Neural progenitor cell (in vitro differentiated cells): ENCODE data around the gene PDE9A. TPM values are rescaled to one million over a fixed set of nuclear protein-coding genes. Genes with fewer than 3 reads are reported as not detected.

ENCODE experiments used
- DNase-seq: peaks from one replicate; pipeline ENCODE4 v3.0.0-alpha.2; 2016; ENCODE audit warnings: low spot score
- H2AFZ ChIP-seq: fragments of 200-600 bp; sonication (generic); replicated peaks from 2 replicates; pipeline ENCODE4 v1.6.1; 2016; ENCODE audit warnings: antibody characterized with exemption
- H3F3A ChIP-seq: fragments of 200-600 bp; sonication (generic); 2 replicates; pipeline ENCODE4 v1.6.1; 2016; ENCODE audit warnings: antibody characterized with exemption, low read depth
- H3K27ac ChIP-seq: fragments of 200-600 bp; sonication (generic); 2 replicates; pipeline ENCODE4 v1.5.1; 2016; ENCODE audit warnings: mild to moderate bottlenecking
- H3K27me3 ChIP-seq: fragments of 200-600 bp; sonication (generic); 2 replicates; pipeline ENCODE4 v1.6.1; 2016; ENCODE audit warnings: mild to moderate bottlenecking, moderate library complexity
- H3K36me3 ChIP-seq: fragments of 200-600 bp; sonication (generic); 2 replicates; pipeline ENCODE4 v1.5.1; 2016
- H3K4me1 ChIP-seq: fragments of 200-600 bp; sonication (generic); 2 replicates; pipeline ENCODE4 v1.6.1; 2016; ENCODE audit warnings: mixed run types
- H3K4me2 ChIP-seq: fragments of 200-600 bp; sonication (generic); 2 replicates; pipeline ENCODE4 v1.6.1; 2016
- H3K4me3 ChIP-seq: fragments of 200-600 bp; sonication (generic); 2 replicates; pipeline ENCODE4 v1.5.1; 2016
- H3K79me2 ChIP-seq: fragments of 200-600 bp; sonication (generic); 2 replicates; pipeline ENCODE4 v1.6.1; 2016; ENCODE audit warnings: low read depth
- H3K9ac ChIP-seq: fragments of 200-600 bp; sonication (generic); 2 replicates; pipeline ENCODE4 v1.6.1; 2016
- H3K9me3 ChIP-seq: fragments of 200-600 bp; sonication (generic); 2 replicates; pipeline ENCODE4 v1.5.1; 2016; ENCODE audit warnings: low read depth
- H4K20me1 ChIP-seq: fragments of 200-600 bp; sonication (generic); 2 replicates; pipeline ENCODE4 v1.6.1; 2016; ENCODE audit warnings: low read depth
- H3K27ac Mint-ChIP-seq: 3 replicates; pipeline ENCODE4 v1.8.0; 2021; ENCODE audit warnings: mixed read lengths
- H3K27me3 Mint-ChIP-seq: 2 replicates; pipeline ENCODE4 v1.8.0; 2022; ENCODE audit warnings: low read depth, mild to moderate bottlenecking, inconsistent platforms, moderate library complexity, mixed read lengths; ENCODE audit not compliant: insufficient read depth
- H3K36me3 Mint-ChIP-seq: 3 replicates; pipeline ENCODE4 v1.8.0; 2021; ENCODE audit warnings: mixed read lengths
- H3K4me1 Mint-ChIP-seq: 3 replicates; pipeline ENCODE4 v1.8.0; 2021; ENCODE audit warnings: mixed read lengths
- H3K4me3 Mint-ChIP-seq: 3 replicates; pipeline ENCODE4 v1.8.0; 2021; ENCODE audit warnings: mild to moderate bottlenecking, moderate library complexity, mixed read lengths
- H3K9me3 Mint-ChIP-seq: 3 replicates; pipeline ENCODE4 v1.8.0; 2020; ENCODE audit warnings: mixed read lengths
- EZH2 ChIP-seq: fragments of 200-600 bp; sonication (generic); IDR thresholded peaks from 2 replicates; pipeline ENCODE4 v1.6.1; 2017; ENCODE audit warnings: antibody characterized with exemption, mild to moderate bottlenecking, moderate library complexity
- EZH2phosphoT487 ChIP-seq: fragments of 200-600 bp; sonication (generic); IDR thresholded peaks from 2 replicates; pipeline ENCODE4 v1.6.1; 2017; ENCODE audit warnings: antibody characterized with exemption
- total RNA-seq: library from RNA; depleted of rRNA; stranded (reverse); fragments of >200 nt; gene quantifications from 2 replicates; pipeline ENCODE4 v1.2.3, GENCODE V29; 2015; ENCODE audit warnings: low replicate concordance
- TF ChIP-seq, protein P1 (sequence below): fragments of 200-600 bp; sonication (generic); IDR thresholded peaks from 2 replicates; pipeline ENCODE4 v1.5.1; 2017; ENCODE audit warnings: antibody characterized with exemption, mild to moderate bottlenecking

PDE9A gene
- total RNA-seq: 40.2 and 41.0 TPM in 2 replicates

GRCh38 chr21:42653231-42654061, at the start of gene PDE9A:
Gene PDE9A (plus strand): TSS chr21:42653621. CDS start chr21:42653815, 194 bp downstream.
- TF ChIP-seq, protein P1, sequence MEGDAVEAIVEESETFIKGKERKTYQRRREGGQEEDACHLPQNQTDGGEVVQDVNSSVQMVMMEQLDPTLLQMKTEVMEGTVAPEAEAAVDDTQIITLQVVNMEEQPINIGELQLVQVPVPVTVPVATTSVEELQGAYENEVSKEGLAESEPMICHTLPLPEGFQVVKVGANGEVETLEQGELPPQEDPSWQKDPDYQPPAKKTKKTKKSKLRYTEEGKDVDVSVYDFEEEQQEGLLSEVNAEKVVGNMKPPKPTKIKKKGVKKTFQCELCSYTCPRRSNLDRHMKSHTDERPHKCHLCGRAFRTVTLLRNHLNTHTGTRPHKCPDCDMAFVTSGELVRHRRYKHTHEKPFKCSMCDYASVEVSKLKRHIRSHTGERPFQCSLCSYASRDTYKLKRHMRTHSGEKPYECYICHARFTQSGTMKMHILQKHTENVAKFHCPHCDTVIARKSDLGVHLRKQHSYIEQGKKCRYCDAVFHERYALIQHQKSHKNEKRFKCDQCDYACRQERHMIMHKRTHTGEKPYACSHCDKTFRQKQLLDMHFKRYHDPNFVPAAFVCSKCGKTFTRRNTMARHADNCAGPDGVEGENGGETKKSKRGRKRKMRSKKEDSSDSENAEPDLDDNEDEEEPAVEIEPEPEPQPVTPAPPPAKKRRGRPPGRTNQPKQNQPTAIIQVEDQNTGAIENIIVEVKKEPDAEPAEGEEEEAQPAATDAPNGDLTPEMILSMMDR: no peak
- peak; percentile 25 for TF ChIP-seq EZH2
- H3K36me3 Mint-ChIP-seq: peaks cover 3% of the 10 kb centered on the region
- H3K9me3 Mint-ChIP-seq: no peaks in the 10 kb centered on the region
- Histone ChIP-seq H3K9me3 (no peaks in the 10 kb centered on the region), H3K4me1 (peaks cover 24% of the 10 kb centered on the region), H4K20me1 (peaks cover 40% of the 10 kb centered on the region), H3K79me2 (peaks cover 44% of the 10 kb centered on the region), H3K27ac (peak within 1 kb of the TSS; percentile 34), H3K36me3 (no peaks in the 10 kb centered on the region), H3K4me2 (peak within 1 kb of the TSS; percentile 99), H3F3A (peaks cover 28% of the 10 kb centered on the region), H3K4me3 (peak within 1 kb of the TSS; percentile 96), H3K9ac (peak within 1 kb of the TSS; percentile 42), H3K27me3 (no peaks in the 10 kb centered on the region), H2AFZ (peak within 1 kb of the TSS; percentile 92)
- peak; percentile 94 for DNase-seq
- peaks cover 39% of the 10 kb centered on the region for H3K4me1 Mint-ChIP-seq
- peak within 1 kb of the TSS; percentile 96 for H3K27ac Mint-ChIP-seq
- H3K4me3 Mint-ChIP-seq: peak within 1 kb of the TSS; percentile 93
- peaks cover 11% of the 10 kb centered on the region for H3K27me3 Mint-ChIP-seq

DNA sequence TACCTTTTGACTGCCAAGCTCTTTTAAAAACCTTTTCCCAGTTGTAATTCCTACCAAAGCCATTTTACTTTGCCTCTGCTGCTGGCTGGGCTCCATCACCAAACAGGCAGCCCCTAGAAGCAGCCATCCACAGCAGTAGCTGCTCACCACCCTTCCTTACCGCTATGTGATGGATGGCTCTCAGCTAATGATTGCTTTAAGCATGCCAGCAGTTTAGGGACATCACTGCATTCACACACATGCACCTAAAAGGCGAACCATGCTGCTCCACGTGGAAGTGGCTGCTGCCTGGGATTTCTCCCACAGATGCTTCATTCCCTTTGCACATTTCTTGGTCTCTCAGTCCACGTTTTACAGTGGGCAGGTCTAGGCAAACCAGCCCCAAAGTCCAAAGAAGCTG, 46.3 kb upstream of the PDE9A start:
- H3K4me3 Mint-ChIP-seq: no peak overlapping the region
- Histone ChIP-seq H3K9ac (no peak overlapping the region), H3K27me3 (no peaks in the 10 kb centered on the region), H3K79me2 (no peaks in the 10 kb centered on the region), H3K9me3 (no peaks in the 10 kb centered on the region), H3K4me3 (no peak overlapping the region), H3K4me2 (no peak overlapping the region), H3F3A (no peaks in the 10 kb centered on the region), H3K4me1 (no peaks in the 10 kb centered on the region), H2AFZ (no peak overlapping the region), H3K27ac (no peak overlapping the region), H3K36me3 (no peaks in the 10 kb centered on the region), H4K20me1 (no peaks in the 10 kb centered on the region)
- H3K27ac Mint-ChIP-seq: peak overlapping the region; percentile 17
- H3K27me3 Mint-ChIP-seq: peaks cover 13% of the 10 kb centered on the region
- peaks cover 13% of the 10 kb centered on the region for H3K9me3 Mint-ChIP-seq
- no peaks in the 10 kb centered on the region for H3K4me1 Mint-ChIP-seq
- TF ChIP-seq, protein P1: no peak
- TF ChIP-seq EZH2phosphoT487 (no peak), EZH2 (no peak)
- DNase-seq: no peak
- H3K36me3 Mint-ChIP-seq: no peaks in the 10 kb centered on the region

GRCh38 chr21:42607525-42608102, 45.8 kb upstream of the PDE9A start:
- no peak for DNase-seq
- H3K9me3 Mint-ChIP-seq: peaks cover 13% of the 10 kb centered on the region
- Histone ChIP-seq H3K27ac (no peak overlapping the region), H3K36me3 (no peaks in the 10 kb centered on the region), H3K4me1 (no peaks in the 10 kb centered on the region), H4K20me1 (no peaks in the 10 kb centered on the region), H2AFZ (no peak overlapping the region), H3K4me3 (no peak overlapping the region), H3F3A (no peaks in the 10 kb centered on the region), H3K4me2 (no peak overlapping the region), H3K9me3 (no peaks in the 10 kb centered on the region), H3K9ac (no peak overlapping the region), H3K79me2 (no peaks in the 10 kb centered on the region), H3K27me3 (no peaks in the 10 kb centered on the region)
- H3K27me3 Mint-ChIP-seq: peaks cover 11% of the 10 kb centered on the region
- H3K36me3 Mint-ChIP-seq: no peaks in the 10 kb centered on the region
- no peak overlapping the region for H3K27ac Mint-ChIP-seq
- TF ChIP-seq, protein P1: no peak
- TF ChIP-seq EZH2 (no peak), EZH2phosphoT487 (no peak)
- H3K4me3 Mint-ChIP-seq: no peak overlapping the region
- no peaks in the 10 kb centered on the region for H3K4me1 Mint-ChIP-seq
